CD8-positive, alpha-beta memory T cell (primary cell): ENCODE results near the gene FAAH. TPM values are rescaled to one million over a fixed set of nuclear protein-coding genes. Genes with fewer than 3 reads are reported as not detected.

Experiments
- CTCF ChIA-PET: fragments of 350-600 bp; sonication (Branson Sonifier 250); formaldehyde crosslinking; loops from one replicate; lab custom pipeline; 2021; ENCODE audit warnings: antibody characterized with exemption; lab: Charles Lee
- POLR2A ChIA-PET: fragments of 350-600 bp; sonication (Branson Sonifier 250); formaldehyde crosslinking; loops from one replicate; lab custom pipeline; 2021; ENCODE audit warnings: antibody characterized with exemption; lab: Charles Lee
- DNase-seq, 5 donors: peaks; one replicate each; pipeline versions ENCODE4 v3.0.0 to v3.0.0-alpha.2; 2020 to 2022; ENCODE audit warnings: mixed read lengths in 1 of 5
- H3K27ac ChIP-seq: one replicate; pipeline ENCODE4 v1.7.0; 2013; ENCODE audit warnings: low read depth, mild to moderate bottlenecking, low read length, moderate library complexity
- H3K27me3 ChIP-seq: 2 replicates; pipeline ENCODE4 v1.7.0; 2013; ENCODE audit warnings: low read length, mild to moderate bottlenecking; ENCODE audit not compliant: insufficient read depth, poor library complexity, severe bottlenecking
- H3K36me3 ChIP-seq: 2 replicates; pipeline ENCODE4 v1.7.0; 2013; ENCODE audit warnings: mild to moderate bottlenecking, low read length, moderate library complexity; ENCODE audit not compliant: insufficient read depth
- H3K4me1 ChIP-seq: 2 replicates; pipeline ENCODE4 v1.7.0; 2013; ENCODE audit warnings: mild to moderate bottlenecking, low read length, moderate library complexity; ENCODE audit not compliant: insufficient read depth
- H3K4me3 ChIP-seq: 2 replicates; pipeline ENCODE4 v1.7.0; 2013; ENCODE audit warnings: mild to moderate bottlenecking, low read length
- H3K9me3 ChIP-seq: 2 replicates; pipeline ENCODE4 v1.7.0; 2013; ENCODE audit warnings: mild to moderate bottlenecking, low read length
- H3K27ac Mint-ChIP-seq, 8 donors: one replicate each; pipeline ENCODE4 v1.8.0; 2020 to 2021; ENCODE audit warnings: mixed read lengths in 8 of 8, mild to moderate bottlenecking in 6 of 8, inconsistent platforms in 3 of 8, moderate library complexity in 3 of 8
- H3K27me3 Mint-ChIP-seq, 2 donors: one replicate each; pipeline ENCODE4 v1.8.0; 2020 to 2021; ENCODE audit warnings: mixed read lengths in 2 of 2, mild to moderate bottlenecking in 1 of 2, moderate library complexity in 1 of 2
- H3K36me3 Mint-ChIP-seq, 3 donors: one replicate each; pipeline ENCODE4 v1.8.0; 2020 to 2021; ENCODE audit warnings: mixed read lengths in 3 of 3, inconsistent platforms in 1 of 3, mild to moderate bottlenecking in 1 of 3
- H3K4me1 Mint-ChIP-seq, 3 donors: one replicate each; pipeline ENCODE4 v1.8.0; 2020 to 2021; ENCODE audit warnings: mixed read lengths in 3 of 3, inconsistent platforms in 1 of 3, mild to moderate bottlenecking in 1 of 3
- H3K4me3 Mint-ChIP-seq, 7 donors: one replicate each; pipeline ENCODE4 v1.8.0; 2020 to 2021; ENCODE audit warnings: mixed read lengths in 7 of 7, mild to moderate bottlenecking in 6 of 7, moderate library complexity in 4 of 7, inconsistent platforms in 2 of 7
- H3K9me3 Mint-ChIP-seq, 5 donors: one replicate each; pipeline ENCODE4 v1.8.0; 2020 to 2022; ENCODE audit warnings: mixed read lengths in 5 of 5, mild to moderate bottlenecking in 3 of 5, moderate library complexity in 2 of 5, inconsistent platforms in 1 of 5
- polyA plus RNA-seq: library from polyadenylated mRNA; unstranded; fragments of 300-500 nt; fragmentation: Illumina TruSeq; gene quantifications from one replicate; pipeline ENCODE4 v1.2.3, GENCODE V29; 2021
- total RNA-seq, 2 experiments: library from RNA; stranded (reverse); gene quantifications; one replicate each; pipeline ENCODE4 v1.2.3, GENCODE V29; 2021

Gene FAAH
- total and polyA plus RNA-seq, 3 experiments from 2014 or later = 1.3 to 5.1 (median 4.5) TPM

GRCh38 chr1:46438346-46438745 is 44.2 kb downstream of the FAAH start:
- Histone ChIP-seq H3K36me3 (no peaks in the 10 kb centered on the region), H3K27me3 (no peaks in the 10 kb centered on the region), H3K27ac (no peak overlapping the region), H3K4me1 (no peaks in the 10 kb centered on the region), H3K4me3 (no peak overlapping the region), H3K9me3 (no peaks in the 10 kb centered on the region)
- Mint-ChIP-seq H3K9me3 (no peaks in the 10 kb centered on the region), H3K36me3 (no peaks in the 10 kb centered on the region), H3K4me3 (no peak overlapping the region), H3K27me3 (peaks cover 0 to 5% of the 10 kb centered on the region in 2 donors), H3K27ac (no peak overlapping the region), H3K4me1 (peaks cover 7 to 8% (median 7%) of the 10 kb centered on the region in 3 donors)
- DNase-seq = no peak
- ChIA-PET CTCF (interaction anchor here (1.5 kb wide), 1 partner anchor 9 kb away, joined by 6 read pairs; no protein-coding TSS in a partner anchor), POLR2A (no interaction called here)

- H3K4me1 ChIP-seq = no peaks in the 10 kb centered on the region
- Mint-ChIP-seq H3K27me3 (peaks cover 0 to 3% of the 10 kb centered on the region in 2 donors), H3K4me3 (no peak overlapping the region), H3K36me3 (no peaks in the 10 kb centered on the region), H3K9me3 (no peaks in the 10 kb centered on the region), H3K27ac (peak overlapping the region in 1 of 8 donors; percentile 51), H3K4me1 (peaks cover 7 to 8% (median 8%) of the 10 kb centered on the region in 3 donors)
- no peak overlapping the region for H3K27ac ChIP-seq
- H3K9me3 ChIP-seq = no peaks in the 10 kb centered on the region
- no peaks in the 10 kb centered on the region for H3K36me3 ChIP-seq
- POLR2A ChIA-PET = no interaction called here
- CTCF ChIA-PET = no interaction called here
- DNase-seq = no peak
- H3K4me3 ChIP-seq = no peak overlapping the region
- no peaks in the 10 kb centered on the region for H3K27me3 ChIP-seq
Observed at GRCh38 chr1:46440478-46440877, 46.4 kb downstream of the FAAH start.

GRCh38 chr1:46442317-46443161 is 48.4 kb downstream of the FAAH start:
- POLR2A ChIA-PET = no interaction called here
- peak; percentile 46 to 70 (median 57) for DNase-seq

GRCh38 chr1:46444466-46444865 is 50.3 kb downstream of the FAAH start:
- Histone ChIP-seq H3K4me1 (no peaks in the 10 kb centered on the region), H3K27ac (no peak overlapping the region), H3K4me3 (no peak overlapping the region), H3K27me3 (peaks cover 8% of the 10 kb centered on the region), H3K36me3 (no peaks in the 10 kb centered on the region), H3K9me3 (no peaks in the 10 kb centered on the region)
- H3K9me3 Mint-ChIP-seq = no peaks in the 10 kb centered on the region
- peaks cover 16 to 32% (median 26%) of the 10 kb centered on the region in 3 donors for H3K4me1 Mint-ChIP-seq
- no peak overlapping the region for H3K27ac Mint-ChIP-seq
- H3K36me3 Mint-ChIP-seq = peaks cover 0 to 3% (median 0%) of the 10 kb centered on the region in 3 donors
- H3K4me3 Mint-ChIP-seq = peak overlapping the region in 1 of 7 donors; percentile 12
- ChIA-PET CTCF (interaction anchor here (1.1 to 5.1 kb wide), 4 partner anchors 8 to 83 kb away, joined by 3 to 35 read pairs (median 4); no protein-coding TSS in a partner anchor), POLR2A (no interaction called here)
- peaks cover 25 to 36% of the 10 kb centered on the region in 2 donors for H3K27me3 Mint-ChIP-seq
- DNase-seq = no peak

More at GRCh38 chr1:46442317-46443161, 48.4 kb downstream of the FAAH start:
- H3K9me3 ChIP-seq = no peaks in the 10 kb centered on the region
- Mint-ChIP-seq H3K27me3 (peaks cover 16 to 20% of the 10 kb centered on the region in 2 donors), H3K9me3 (no peaks in the 10 kb centered on the region), H3K4me1 (peaks cover 13 to 18% (median 16%) of the 10 kb centered on the region in 3 donors), H3K4me3 (peak overlapping the region; percentile 77 to 94 (median 86)), H3K36me3 (peaks cover 0 to 3% (median 0%) of the 10 kb centered on the region in 3 donors), H3K27ac (peak overlapping the region in 6 of 8 donors; percentile 20 to 89 (median 77))
- CTCF ChIA-PET = interaction anchor here (1.0 to 5.1 kb wide), 3 partner anchors 10 to 85 kb away, joined by 3 to 35 read pairs (median 4); no protein-coding TSS in a partner anchor
- H3K36me3 ChIP-seq = no peaks in the 10 kb centered on the region
- H3K27me3 ChIP-seq = no peaks in the 10 kb centered on the region
- peak overlapping the region; percentile 69 for H3K4me3 ChIP-seq
- no peaks in the 10 kb centered on the region for H3K4me1 ChIP-seq
- peak overlapping the region; percentile 73 for H3K27ac ChIP-seq

- POLR2A ChIA-PET = no interaction called here
- Mint-ChIP-seq H3K27me3 (peaks cover 27 to 46% of the 10 kb centered on the region in 2 donors), H3K36me3 (peaks cover 0 to 3% (median 0%) of the 10 kb centered on the region in 3 donors), H3K4me3 (no peak overlapping the region), H3K4me1 (peaks cover 16 to 32% (median 29%) of the 10 kb centered on the region in 3 donors), H3K9me3 (no peaks in the 10 kb centered on the region), H3K27ac (no peak overlapping the region)
- no peaks in the 10 kb centered on the region for H3K36me3 ChIP-seq
- H3K27ac ChIP-seq = no peak overlapping the region
- H3K4me1 ChIP-seq = no peaks in the 10 kb centered on the region
- H3K9me3 ChIP-seq = no peaks in the 10 kb centered on the region
- no peak overlapping the region for H3K4me3 ChIP-seq
- no peak for DNase-seq
- peaks cover 10% of the 10 kb centered on the region for H3K27me3 ChIP-seq
- CTCF ChIA-PET = interaction anchor here (0.6 to 5.1 kb wide), 5 partner anchors 11 to 88 kb away, joined by 3 to 35 read pairs (median 3); a partner anchor contains a TSS
Observed at GRCh38 chr1:46445773-46446256, 51.7 kb downstream of the FAAH start.

GRCh38 chr1:46446646-46447498 is 52.8 kb downstream of the FAAH start:
- H3K4me1 ChIP-seq = no peaks in the 10 kb centered on the region
- H3K27me3 Mint-ChIP-seq = peaks cover 29 to 56% of the 10 kb centered on the region in 2 donors
- no peaks in the 10 kb centered on the region for H3K9me3 ChIP-seq
- POLR2A ChIA-PET = no interaction called here
- H3K4me3 Mint-ChIP-seq = peak overlapping the region in 3 of 7 donors; percentile 21 to 50 (median 46)
- DNase-seq = peak; percentile 49 to 75 (median 58)
- peak overlapping the region in 2 of 8 donors; percentile 5 to 56 for H3K27ac Mint-ChIP-seq
- peaks cover 0 to 3% (median 0%) of the 10 kb centered on the region in 3 donors for H3K36me3 Mint-ChIP-seq
- H3K9me3 Mint-ChIP-seq = no peaks in the 10 kb centered on the region
- H3K27ac ChIP-seq = no peak overlapping the region
- H3K36me3 ChIP-seq = no peaks in the 10 kb centered on the region
- no peak overlapping the region for H3K4me3 ChIP-seq
- CTCF ChIA-PET = interaction anchor here (0.6 to 5.1 kb wide), 12 partner anchors 8 to 202 kb away, joined by 3 to 35 read pairs (median 3); a partner anchor contains a TSS
- H3K4me1 Mint-ChIP-seq = peaks cover 16 to 32% (median 29%) of the 10 kb centered on the region in 3 donors
- peaks cover 10% of the 10 kb centered on the region for H3K27me3 ChIP-seq

- peak overlapping the region in 2 of 7 donors; percentile 46 to 82 for H3K4me3 Mint-ChIP-seq
- H3K36me3 Mint-ChIP-seq = peaks cover 0 to 3% (median 0%) of the 10 kb centered on the region in 3 donors
- Histone ChIP-seq H3K36me3 (no peaks in the 10 kb centered on the region), H3K27ac (no peak overlapping the region), H3K9me3 (no peaks in the 10 kb centered on the region), H3K4me3 (no peak overlapping the region), H3K4me1 (no peaks in the 10 kb centered on the region), H3K27me3 (peaks cover 10% of the 10 kb centered on the region)
- H3K4me1 Mint-ChIP-seq = peaks cover 12 to 27% (median 24%) of the 10 kb centered on the region in 3 donors
- peak overlapping the region in 3 of 8 donors; percentile 5 to 56 (median 34) for H3K27ac Mint-ChIP-seq
- no peak for DNase-seq
- no peaks in the 10 kb centered on the region for H3K9me3 Mint-ChIP-seq
- peaks cover 30 to 63% of the 10 kb centered on the region in 2 donors for H3K27me3 Mint-ChIP-seq
- CTCF ChIA-PET = interaction anchor here (0.6 to 5.1 kb wide), 10 partner anchors 9 to 203 kb away, joined by 3 to 35 read pairs (median 4); a partner anchor contains a TSS
- POLR2A ChIA-PET = no interaction called here
Observed at GRCh38 chr1:46447499-46448108, 53.5 kb downstream of the FAAH start.
